Smooth muscle cell (in vitro differentiated cells): ENCODE measurements around the gene TRAPPC14. TPM values are rescaled to one million over a fixed set of nuclear protein-coding genes. Genes with fewer than 3 reads are reported as not detected.

Experiments
- DNase-seq: peaks from one replicate; lab custom pipeline; 2025; ENCODE audit not compliant: unreplicated experiment; lab: John Stamatoyannopoulos, UW
- H2AFZ ChIP-seq: fragments of 200-600 bp; sonication (generic); 2 replicates; pipeline ENCODE4 v1.6.0; 2016; ENCODE audit warnings: antibody characterized with exemption, low read depth, mild to moderate bottlenecking
- H3F3A ChIP-seq: fragments of 200-600 bp; sonication (generic); 2 replicates; pipeline ENCODE4 v1.6.0; 2017; ENCODE audit warnings: antibody characterized with exemption, low read depth
- H3K27ac ChIP-seq: fragments of 200-600 bp; sonication (generic); 2 replicates; pipeline ENCODE4 v1.5.1; 2016; ENCODE audit warnings: low read depth, mild to moderate bottlenecking
- H3K27me3 ChIP-seq: fragments of 200-600 bp; sonication (generic); 2 replicates; pipeline ENCODE4 v1.6.1; 2016; ENCODE audit warnings: low read depth, mild to moderate bottlenecking
- H3K36me3 ChIP-seq: fragments of 200-600 bp; sonication (generic); 2 replicates; pipeline ENCODE4 v1.5.1; 2016; ENCODE audit warnings: low read depth
- H3K4me1 ChIP-seq: fragments of 200-600 bp; sonication (generic); 2 replicates; pipeline ENCODE4 v1.5.1; 2016; ENCODE audit warnings: low read depth
- H3K4me2 ChIP-seq: fragments of 200-600 bp; sonication (generic); 2 replicates; pipeline ENCODE4 v1.6.0; 2016; ENCODE audit warnings: mild to moderate bottlenecking
- H3K4me3 ChIP-seq: fragments of 200-600 bp; sonication (generic); 2 replicates; pipeline ENCODE4 v1.5.1; 2016; ENCODE audit warnings: mild to moderate bottlenecking
- H3K79me2 ChIP-seq: fragments of 200-600 bp; sonication (generic); 2 replicates; pipeline ENCODE4 v1.6.0; 2016; ENCODE audit warnings: low read depth, mild to moderate bottlenecking
- H3K9ac ChIP-seq: fragments of 200-600 bp; sonication (generic); 2 replicates; pipeline ENCODE4 v1.6.0; 2016; ENCODE audit warnings: low read depth
- H3K9me3 ChIP-seq: fragments of 200-600 bp; sonication (generic); replicated peaks from 2 replicates; pipeline ENCODE4 v1.5.1; 2016; ENCODE audit warnings: low read depth
- H4K20me1 ChIP-seq: fragments of 200-600 bp; sonication (generic); 2 replicates; pipeline ENCODE4 v1.6.0; 2016; ENCODE audit warnings: low read depth
- WGBS: methylation state at CpG from one replicate; pipeline ENCODE4 v1.1.7; 2016; ENCODE audit warnings: low lambda C conversion rate; 5-methylcytosine and 5-hydroxymethylcytosine counted together
- polyA plus RNA-seq: library from polyadenylated mRNA; unstranded; fragments of >200 nt; fragmentation: Nextera tagmentation; extraction: Ambion mirVana; gene quantifications from 2 replicates; pipeline ENCODE4 v1.2.1, GENCODE V29; 2016
- total RNA-seq: library from RNA; depleted of rRNA; stranded (reverse); fragments of >200 nt; gene quantifications from 2 replicates; pipeline ENCODE4 v1.2.3, GENCODE V29; 2014
- TF ChIP-seq, protein P1 (sequence below): fragments of 200-600 bp; sonication (generic); IDR thresholded peaks from 2 replicates; pipeline ENCODE4 v1.5.1; 2017; ENCODE audit warnings: borderline replicate concordance, mild to moderate bottlenecking, antibody characterized with exemption; ENCODE audit not compliant: insufficient read depth, poor library complexity, severe bottlenecking

The TRAPPC14 gene
- total and polyA plus RNA-seq, 2 experiments from 2014 or later = 5.4 to 7.0 TPM

DNA sequence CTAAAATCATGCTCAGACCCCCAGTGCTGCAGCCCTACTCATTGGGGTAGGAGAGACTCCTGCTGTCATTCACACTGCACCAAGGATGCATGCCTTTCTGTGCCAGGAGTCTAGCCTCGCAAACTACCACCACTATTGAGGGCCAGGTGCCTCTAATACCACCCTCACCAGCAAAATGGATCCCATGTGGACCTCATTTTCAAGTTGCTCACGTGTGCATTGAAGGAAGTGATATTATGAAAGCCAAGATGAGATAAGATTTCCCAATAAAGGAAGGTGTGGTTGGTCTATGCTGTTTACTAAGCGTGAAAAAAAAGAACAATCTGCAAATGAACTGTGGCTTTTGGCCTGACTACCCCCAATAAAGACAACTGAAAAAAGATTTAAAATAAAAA is 17.0 kb downstream of the TRAPPC14 start:
- 91% methylated on average over 3 of the region's 3 CpGs for WGBS
- DNase-seq = no peak
- H3K79me2 ChIP-seq = no peaks in the 10 kb centered on the region
- no peaks in the 10 kb centered on the region for H4K20me1 ChIP-seq
- H3K9ac ChIP-seq = no peak overlapping the region
- no peaks in the 10 kb centered on the region for H3F3A ChIP-seq
- no peak overlapping the region for H3K4me3 ChIP-seq
- no peak overlapping the region for H3K4me2 ChIP-seq
- no peaks in the 10 kb centered on the region for H3K36me3 ChIP-seq
- H3K27ac ChIP-seq = no peak overlapping the region
- H2AFZ ChIP-seq = no peak overlapping the region
- no peaks in the 10 kb centered on the region for H3K27me3 ChIP-seq
- H3K9me3 ChIP-seq = no peaks in the 10 kb centered on the region
- H3K4me1 ChIP-seq = no peaks in the 10 kb centered on the region
- TF ChIP-seq, protein P1, sequence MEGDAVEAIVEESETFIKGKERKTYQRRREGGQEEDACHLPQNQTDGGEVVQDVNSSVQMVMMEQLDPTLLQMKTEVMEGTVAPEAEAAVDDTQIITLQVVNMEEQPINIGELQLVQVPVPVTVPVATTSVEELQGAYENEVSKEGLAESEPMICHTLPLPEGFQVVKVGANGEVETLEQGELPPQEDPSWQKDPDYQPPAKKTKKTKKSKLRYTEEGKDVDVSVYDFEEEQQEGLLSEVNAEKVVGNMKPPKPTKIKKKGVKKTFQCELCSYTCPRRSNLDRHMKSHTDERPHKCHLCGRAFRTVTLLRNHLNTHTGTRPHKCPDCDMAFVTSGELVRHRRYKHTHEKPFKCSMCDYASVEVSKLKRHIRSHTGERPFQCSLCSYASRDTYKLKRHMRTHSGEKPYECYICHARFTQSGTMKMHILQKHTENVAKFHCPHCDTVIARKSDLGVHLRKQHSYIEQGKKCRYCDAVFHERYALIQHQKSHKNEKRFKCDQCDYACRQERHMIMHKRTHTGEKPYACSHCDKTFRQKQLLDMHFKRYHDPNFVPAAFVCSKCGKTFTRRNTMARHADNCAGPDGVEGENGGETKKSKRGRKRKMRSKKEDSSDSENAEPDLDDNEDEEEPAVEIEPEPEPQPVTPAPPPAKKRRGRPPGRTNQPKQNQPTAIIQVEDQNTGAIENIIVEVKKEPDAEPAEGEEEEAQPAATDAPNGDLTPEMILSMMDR = no peak

DNA sequence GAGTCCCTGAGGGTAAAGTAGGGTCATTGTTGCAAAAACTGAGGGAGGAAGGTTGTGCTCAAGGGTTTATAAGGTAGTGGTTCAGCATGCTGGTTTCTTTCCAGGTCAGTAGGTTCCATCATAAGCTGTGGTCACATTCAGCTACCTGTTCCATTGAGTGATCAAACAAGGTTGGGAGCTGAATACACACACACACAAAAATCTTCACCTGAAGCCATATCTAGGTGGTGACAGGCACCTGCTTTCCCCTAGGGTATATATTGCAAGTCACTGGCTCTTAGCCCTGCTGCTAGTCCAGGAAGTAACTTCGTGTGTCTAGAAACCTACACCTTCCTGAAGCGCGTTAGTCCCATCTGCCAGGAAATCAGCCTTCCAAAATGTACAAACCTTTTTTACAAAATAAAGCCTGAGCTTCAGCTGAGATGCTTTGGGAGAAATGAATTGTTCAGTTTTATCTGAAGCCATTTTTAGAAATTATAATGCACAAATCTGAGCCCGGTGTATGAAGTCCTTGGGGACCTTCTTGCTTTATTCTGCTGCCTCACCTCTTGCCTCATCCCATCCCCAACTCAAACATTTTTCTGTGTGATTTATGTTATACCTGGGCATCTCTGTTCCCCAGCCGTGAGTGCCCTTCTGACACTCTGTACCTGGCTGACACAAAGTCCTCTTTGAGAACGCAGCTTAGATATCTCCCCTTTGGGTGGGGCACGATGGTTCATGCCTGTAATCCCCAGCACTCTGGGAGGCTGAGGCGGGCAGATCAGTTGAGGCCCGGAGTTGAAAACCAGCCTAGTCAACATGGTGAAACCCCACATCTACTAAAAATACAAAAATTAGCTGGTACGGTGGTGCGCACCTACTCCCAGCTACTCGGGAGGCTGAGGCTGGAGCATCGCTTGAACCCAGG is 20.4 kb downstream of the TRAPPC14 start:
- no peak overlapping the region for H3K27ac ChIP-seq
- TF ChIP-seq, protein P1 = no peak
- 92% methylated on average over 13 of the region's 13 CpGs for WGBS
- no peak overlapping the region for H2AFZ ChIP-seq
- H3K9ac ChIP-seq = no peak overlapping the region
- no peak overlapping the region for H3K4me2 ChIP-seq
- no peak overlapping the region for H3K4me3 ChIP-seq
- H3K27me3 ChIP-seq = no peaks in the 10 kb centered on the region
- no peak for DNase-seq
- no peaks in the 10 kb centered on the region for H3K4me1 ChIP-seq
- no peaks in the 10 kb centered on the region for H3K79me2 ChIP-seq
- no peaks in the 10 kb centered on the region for H3F3A ChIP-seq
- H3K9me3 ChIP-seq = no peaks in the 10 kb centered on the region
- no peaks in the 10 kb centered on the region for H4K20me1 ChIP-seq
- no peaks in the 10 kb centered on the region for H3K36me3 ChIP-seq

DNA sequence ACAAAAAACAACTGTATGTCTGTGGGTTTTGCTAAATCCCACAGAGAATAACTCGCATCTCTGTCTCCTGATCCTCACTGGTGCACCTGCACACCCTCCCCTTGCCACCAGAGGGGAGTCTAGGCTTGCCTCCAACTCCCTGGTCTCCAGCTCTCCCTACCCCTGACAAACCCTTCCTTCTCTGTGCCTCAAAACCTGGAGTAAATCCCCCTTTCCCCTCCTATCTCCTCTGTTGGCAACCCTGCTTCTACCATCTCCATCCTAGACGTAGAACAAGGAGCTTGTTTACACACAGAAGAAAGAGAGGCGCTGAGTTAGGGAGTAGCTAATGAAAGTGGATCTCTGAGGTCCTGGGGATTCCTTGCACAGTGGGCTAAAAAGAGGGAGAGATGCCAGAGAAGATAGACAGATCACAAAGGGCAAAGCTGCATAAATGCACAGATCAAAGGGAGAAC is 25.8 kb downstream of the TRAPPC14 start:
- Histone ChIP-seq H4K20me1 (no peaks in the 10 kb centered on the region), H3K36me3 (no peaks in the 10 kb centered on the region), H3K9me3 (no peaks in the 10 kb centered on the region), H3K79me2 (no peaks in the 10 kb centered on the region), H3K9ac (no peak overlapping the region), H3K27me3 (no peaks in the 10 kb centered on the region), H2AFZ (no peak overlapping the region), H3F3A (no peaks in the 10 kb centered on the region), H3K4me3 (no peak overlapping the region), H3K27ac (no peak overlapping the region), H3K4me2 (no peak overlapping the region), H3K4me1 (peaks cover 4% of the 10 kb centered on the region)
- 20% methylated on average over 3 of the region's 3 CpGs for WGBS
- TF ChIP-seq, protein P1 = peak; percentile 67
- DNase-seq = no peak

DNA sequence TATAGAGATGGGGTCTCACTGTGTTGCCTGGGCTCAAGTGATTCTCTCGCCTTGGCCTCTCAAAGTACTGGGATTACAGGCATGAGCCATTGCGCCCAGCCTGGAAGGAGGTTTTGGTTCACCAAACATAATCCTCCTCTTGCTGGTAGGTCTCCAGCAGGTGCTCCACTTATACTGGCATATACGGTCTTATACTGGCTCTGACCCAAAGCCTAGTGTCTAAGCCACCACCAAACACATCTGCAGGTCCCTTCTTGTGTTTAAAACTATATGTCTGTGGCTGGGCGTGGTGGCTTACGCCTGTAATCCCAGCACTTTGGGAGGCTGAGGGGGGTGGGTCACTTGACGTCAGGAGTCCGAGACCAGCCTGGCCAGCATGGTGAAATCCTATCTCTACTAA is 26.4 kb downstream of the TRAPPC14 start:
- DNase-seq = no peak
- Histone ChIP-seq H3K27me3 (no peaks in the 10 kb centered on the region), H3K4me1 (peaks cover 4% of the 10 kb centered on the region), H3K27ac (no peak overlapping the region), H4K20me1 (no peaks in the 10 kb centered on the region), H3K79me2 (no peaks in the 10 kb centered on the region), H2AFZ (no peak overlapping the region), H3K4me2 (no peak overlapping the region), H3K36me3 (no peaks in the 10 kb centered on the region), H3K4me3 (no peak overlapping the region), H3K9ac (no peak overlapping the region), H3F3A (no peaks in the 10 kb centered on the region), H3K9me3 (no peaks in the 10 kb centered on the region)
- 79% methylated on average over 7 of the region's 7 CpGs for WGBS
- TF ChIP-seq, protein P1 = no peak
